Activated naive CD4-positive, alpha-beta T cell treated with anti-CD3 and anti-CD28 coated beads, Interleukin-2, amount 50 U/mL, for 16 hours (primary cell): ENCODE measurements around the gene PRR16.

Source experiments
- DNase-seq: peaks from one replicate; pipeline ENCODE4 v3.0.0-alpha.2; 2020

Gene PRR16

DNA sequence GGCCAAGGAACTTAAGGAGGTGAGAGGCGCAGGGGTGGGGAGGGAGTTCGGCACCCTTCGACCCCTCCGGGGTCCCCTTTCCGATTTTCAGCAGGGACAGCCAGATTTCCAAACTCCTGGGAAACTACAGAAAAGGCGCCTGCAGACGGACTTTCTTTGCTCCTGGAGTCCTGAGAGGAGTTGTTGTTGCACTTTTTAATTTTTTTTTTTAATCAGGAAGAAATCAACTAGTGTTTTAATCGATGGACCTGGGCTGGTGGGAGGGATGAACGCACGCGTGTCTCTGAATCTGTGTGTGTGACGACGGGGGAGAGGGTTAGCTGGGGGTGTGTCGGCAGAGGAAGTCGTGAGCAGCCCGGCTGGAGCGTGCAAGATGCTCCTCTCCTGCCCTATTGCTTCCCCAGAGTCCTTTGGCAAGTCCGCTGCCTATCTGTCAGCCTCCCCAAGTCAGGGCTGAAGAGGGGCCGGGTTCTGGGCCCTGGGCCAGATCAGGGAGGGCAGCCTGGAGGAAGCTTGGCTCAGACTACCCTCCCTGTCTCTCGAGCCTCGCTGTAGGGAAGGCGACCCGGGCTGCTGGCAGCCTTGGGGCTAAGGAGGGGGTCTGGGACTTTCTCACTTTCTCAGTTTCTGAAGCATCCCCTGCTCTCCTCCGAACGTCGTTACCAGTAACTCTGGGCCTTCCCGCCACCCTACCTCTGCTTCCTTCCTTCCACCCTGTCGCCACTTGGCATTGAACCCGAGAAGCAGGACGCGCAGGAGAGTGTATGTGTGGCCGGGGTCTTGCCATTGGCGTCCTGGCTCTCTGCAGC is 731 bp downstream of the PRR16 start:
- no peak for DNase-seq

DNA sequence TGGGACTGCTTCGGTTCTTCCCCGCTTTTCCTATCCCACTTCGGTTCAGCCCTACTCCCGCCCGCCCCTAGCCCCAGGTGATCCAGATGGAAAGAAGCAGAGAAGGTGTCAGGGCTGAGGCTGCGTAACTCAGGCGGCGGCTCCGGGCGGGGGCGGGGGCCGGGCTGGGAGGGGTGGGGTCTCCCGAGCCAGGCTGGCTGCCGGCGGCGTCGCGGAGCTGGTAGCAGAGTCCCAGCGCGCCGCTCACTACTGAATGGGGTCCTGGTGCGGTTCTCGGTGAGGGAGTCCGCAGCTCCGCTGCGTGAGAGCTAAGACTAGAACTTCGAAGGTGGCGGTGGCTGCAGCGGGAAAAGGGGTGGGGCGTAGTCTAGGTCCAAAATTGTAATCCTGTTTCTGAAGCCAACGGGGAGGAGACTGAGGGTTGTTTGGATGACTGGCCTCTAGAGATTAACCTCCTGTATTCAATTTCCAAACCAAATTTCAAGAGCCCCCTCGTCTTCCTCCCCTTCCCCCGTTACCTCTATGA is 1.4 kb downstream of the PRR16 start:
- no peak for DNase-seq

DNA sequence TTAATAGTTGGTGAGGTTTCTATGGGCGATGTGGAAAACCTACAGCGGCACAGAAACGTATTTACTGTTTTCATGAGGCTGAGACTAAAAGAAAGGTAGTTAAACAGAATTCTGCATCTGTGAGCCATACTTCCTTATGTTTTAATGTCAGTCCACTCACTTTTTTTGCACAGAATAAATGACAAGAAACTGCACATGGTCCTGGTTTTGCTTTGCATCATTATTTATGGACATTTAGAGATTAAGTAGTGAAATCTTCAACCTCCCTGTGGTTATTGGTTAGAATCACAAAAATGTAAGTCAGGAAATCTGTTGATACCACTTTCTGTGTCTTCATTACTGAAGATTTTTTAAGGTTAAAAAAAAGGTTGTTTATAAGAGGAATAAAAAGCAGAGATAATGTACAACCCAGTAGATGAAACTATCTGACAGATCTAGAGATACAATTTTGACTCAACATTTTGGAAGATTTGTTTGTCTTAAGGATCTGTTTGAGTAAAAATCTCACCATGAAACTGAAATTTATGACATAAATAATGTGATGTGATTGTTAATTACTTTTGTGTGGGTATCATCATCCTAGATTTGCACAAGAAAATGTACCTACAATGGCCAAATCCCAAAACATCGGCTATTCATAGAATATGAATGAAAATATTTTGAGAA is 2.4 kb downstream of the PRR16 start:
- DNase-seq, result no peak

DNA sequence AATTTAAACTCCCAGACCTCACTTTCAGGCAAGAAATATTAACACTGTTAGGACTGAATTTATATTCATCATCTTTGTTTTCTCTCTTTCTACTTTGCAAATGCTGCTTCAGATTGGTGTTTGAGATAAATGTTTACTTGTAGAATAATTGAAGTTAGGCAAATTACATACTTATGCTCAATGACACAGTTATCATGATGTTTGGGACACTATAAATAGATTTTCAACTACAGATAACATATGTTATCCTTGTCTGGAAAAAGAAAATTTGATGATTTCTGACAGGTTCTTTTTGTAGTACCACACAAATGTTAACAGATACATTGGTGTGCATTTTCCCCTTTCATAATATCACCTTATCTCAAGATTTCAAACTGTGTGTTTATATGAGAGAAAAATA is 7.9 kb downstream of the PRR16 start:
- no peak for DNase-seq

DNA sequence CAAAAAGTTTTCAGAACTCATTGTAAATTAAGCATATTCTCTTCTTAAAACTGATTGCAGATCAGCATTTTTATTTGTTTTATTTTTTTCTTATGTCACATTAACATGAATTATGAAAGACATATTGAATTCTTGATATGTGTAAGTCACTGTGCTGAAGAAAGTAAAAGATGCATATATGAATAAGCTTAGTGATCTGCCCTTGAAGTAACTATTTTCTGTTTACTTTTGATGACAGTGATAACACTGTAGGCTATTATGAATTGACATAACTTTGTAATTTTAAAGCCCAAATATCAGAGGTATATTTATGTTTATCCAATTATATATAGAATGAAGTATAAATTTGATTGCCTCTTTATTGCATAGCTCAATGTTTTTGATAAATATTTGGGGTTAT is 8.8 kb downstream of the PRR16 start:
- DNase-seq, result no peak

DNA sequence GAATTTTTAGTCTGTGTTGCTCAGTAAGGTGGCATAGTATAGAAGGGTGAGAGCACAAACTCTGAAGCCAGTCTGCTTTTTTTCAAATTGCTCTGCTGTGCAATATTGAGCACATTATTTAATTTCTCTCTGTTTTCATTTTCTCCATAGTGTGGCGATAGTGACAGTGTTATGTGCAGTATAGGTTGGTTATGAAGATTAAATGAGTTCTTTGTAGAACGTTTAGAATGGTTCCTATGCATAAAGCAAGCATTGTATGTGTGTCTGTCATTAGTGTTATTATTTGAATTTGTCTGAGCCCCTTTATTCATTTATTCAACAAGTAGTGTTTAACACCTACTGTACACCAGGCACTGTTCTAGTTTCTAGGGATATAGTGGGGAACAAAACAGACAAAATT is 9.2 kb downstream of the PRR16 start:
- no peak for DNase-seq

DNA sequence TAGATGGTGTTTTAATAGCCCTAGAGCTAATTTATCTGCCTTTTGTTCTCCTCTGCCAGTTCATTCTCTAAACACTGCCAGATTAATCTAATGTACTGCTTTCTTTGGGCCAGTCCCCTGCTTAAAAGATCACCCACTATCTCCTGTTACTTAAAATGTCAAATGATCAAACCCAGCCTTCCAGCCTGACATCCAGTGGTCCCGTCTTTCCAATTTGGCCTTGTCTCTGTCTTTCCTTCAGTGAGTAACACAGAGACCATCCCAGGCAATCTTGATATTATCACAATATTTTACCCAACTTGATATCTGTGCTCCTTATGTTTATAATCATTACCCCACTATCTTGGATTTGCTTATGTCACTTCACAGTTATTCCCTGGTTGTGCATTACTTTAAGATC is 12.0 kb downstream of the PRR16 start:
- DNase-seq, result no peak

DNA sequence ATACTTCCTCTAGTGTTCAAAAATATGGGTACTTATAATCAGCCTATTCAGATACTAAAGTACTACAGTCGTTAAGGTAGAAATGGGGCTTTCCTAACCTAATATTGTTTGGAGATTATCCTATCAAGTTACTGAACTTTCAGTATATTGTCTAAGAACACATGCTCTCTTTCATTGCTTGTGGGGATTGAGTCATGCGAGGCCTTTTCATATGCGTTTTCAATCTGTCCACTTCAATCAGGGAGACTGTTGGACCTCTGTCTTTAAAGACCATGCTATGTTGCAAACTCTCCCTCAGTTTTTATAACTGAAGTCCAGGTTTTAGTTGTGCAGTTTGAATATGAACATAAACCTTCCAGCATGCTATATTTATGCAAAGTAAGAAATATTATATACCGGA is 15.0 kb downstream of the PRR16 start:
- DNase-seq, result no peak

DNA sequence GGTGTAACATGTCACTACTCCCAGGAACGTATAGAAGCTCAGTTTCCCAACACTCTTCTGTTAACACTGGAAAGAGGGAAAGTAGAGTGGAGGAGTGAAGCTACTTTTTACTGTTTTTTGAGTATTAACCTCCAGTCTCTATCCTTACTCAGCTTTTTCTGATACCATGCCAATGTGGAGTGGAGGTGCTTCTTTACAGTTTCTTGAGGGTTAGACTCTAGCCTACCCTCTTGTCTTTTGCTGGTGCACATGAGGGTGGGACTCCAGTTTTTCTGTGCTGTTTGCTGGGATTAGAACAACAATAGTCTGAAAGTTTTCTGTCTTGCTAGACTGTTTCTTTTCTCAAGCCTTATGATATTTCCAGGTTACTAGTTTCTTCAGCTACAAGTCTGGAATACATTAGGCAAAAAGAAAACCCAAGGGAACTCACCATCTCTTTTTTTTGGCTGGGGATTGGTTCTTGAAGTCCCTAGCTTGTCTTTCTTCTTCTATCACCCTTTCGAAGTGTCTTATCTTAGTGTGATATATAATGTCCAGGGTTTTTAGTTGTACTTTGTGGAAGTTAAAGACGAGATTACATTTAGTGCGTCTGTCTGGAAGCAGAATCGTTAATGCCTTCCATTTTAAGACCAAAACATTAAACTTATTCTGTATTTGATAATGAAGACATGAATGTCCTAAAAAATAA is 35.9 kb downstream of the PRR16 start:
- no peak for DNase-seq

DNA sequence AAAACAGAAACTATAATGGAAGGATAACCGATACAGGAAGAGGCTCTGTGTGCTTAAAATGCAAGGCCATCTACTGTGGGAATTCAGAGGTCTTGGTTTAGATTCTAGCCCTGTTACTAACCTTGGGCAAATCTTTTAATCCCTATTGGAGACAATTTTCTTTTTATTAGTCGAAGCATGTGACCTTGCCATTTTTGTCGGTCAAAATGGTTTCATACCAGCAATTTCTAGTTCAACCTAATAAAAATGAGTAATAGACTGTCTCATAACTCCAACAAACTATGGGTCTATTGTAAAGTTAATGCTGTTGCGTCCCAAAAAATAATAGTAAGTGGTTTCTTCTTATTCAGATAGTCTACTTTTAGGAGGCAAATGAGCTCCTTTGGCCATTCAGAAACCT is 38.4 kb downstream of the PRR16 start:
- no peak for DNase-seq

DNA sequence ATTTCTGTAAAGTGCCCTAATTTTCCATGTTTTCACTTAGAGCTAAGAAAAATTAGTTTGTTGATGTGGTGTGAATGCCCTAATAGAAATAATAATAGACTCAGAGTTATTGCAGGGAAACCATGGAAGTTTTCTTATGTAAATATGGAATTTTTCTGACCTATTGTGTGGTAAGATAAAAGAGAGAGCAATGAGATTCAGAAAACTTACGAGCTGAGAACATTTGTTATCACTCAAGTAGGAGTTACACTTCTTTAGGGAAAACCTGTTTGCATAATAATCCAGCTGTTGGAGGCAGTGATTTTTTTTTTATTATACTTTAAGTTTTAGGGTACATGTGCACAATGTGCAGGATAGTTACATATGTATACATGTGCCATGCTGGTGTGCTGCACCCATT is 39.2 kb downstream of the PRR16 start:
- no peak for DNase-seq

DNA sequence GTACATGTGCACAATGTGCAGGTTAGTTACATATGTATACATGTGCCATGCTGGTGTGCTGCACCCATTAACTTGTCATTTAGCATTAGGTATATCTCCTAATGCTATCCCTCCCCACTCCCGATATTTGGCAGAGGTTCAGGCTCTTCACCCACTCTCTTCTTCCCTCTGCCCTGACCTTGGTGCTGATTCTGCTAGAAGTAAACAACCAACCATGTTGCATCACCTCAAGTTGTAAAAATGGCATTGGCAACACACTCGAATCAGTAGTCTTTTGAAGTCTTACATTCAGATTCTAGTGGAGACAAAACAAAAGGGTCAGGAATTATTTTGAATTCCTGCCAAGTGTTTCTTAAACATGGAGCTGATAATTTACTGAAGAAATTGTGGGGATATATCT is 40.0 kb downstream of the PRR16 start:
- no peak for DNase-seq

DNA sequence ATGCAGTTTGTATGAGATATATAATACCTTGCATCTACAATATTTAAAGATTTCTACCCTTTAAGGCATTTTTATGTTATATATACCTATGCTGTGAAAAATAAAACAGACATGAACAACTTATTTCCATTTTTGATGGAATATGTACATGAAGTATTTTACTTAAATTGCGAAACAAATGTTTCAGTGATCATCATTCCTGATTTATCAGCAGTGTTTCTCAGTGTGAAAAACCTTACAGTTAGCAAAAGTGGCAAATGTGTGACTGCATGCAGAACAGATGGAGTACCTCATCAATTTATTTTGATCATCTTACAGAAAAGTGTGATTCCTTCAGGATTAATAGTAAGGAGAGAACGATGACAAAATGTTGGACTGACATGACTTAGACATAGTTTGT is 43.1 kb downstream of the PRR16 start:
- DNase-seq, result no peak

DNA sequence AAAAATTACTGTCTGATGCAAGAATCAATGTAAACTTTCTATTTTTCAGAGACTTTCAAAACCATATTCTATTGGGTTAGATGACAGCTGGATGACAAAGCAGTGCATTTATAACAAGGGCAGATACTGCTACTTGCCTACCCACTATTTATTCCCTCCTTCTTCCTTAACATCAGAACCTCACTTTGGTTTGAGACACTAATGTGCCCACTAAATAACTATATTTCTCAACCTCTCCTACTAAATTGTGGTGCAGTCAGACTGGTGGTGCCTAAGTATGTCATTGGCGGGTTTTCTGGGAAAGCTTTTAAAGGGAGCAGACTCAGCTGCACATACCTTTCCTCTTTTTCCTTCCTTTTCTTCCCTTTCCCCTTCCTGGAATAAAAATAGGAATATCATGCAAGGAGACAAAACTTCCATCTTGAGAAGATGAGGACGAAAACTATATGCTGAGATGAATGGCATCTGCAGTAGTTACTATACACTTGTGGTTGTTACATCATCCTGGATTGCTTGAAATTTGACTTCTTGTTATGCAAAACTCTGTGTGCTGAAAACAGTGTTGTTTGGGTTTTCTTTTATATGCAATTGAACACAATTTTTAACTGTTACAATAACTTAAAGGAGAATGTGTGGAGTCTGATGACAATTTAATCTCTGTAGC is 43.8 kb downstream of the PRR16 start:
- no peak for DNase-seq

DNA sequence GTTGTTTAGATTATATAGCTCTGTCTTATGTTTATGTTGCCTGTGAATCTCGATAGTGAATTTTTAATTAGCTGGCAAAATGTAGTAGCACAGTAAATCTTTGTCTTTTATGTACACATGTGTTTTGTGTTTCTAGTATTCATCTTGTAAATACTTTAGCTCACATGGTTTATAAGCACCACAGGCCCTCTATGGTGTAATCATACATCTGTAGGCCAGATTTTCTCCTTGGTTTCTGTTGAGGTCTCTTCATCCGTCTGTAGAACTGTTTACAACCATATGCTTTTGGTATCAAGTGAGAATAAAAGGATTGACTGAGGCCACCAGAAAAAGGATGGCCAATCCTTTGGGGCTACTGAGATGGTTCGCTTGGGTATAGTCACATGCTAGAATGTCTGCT is 45.0 kb downstream of the PRR16 start:
- DNase-seq, result no peak

DNA sequence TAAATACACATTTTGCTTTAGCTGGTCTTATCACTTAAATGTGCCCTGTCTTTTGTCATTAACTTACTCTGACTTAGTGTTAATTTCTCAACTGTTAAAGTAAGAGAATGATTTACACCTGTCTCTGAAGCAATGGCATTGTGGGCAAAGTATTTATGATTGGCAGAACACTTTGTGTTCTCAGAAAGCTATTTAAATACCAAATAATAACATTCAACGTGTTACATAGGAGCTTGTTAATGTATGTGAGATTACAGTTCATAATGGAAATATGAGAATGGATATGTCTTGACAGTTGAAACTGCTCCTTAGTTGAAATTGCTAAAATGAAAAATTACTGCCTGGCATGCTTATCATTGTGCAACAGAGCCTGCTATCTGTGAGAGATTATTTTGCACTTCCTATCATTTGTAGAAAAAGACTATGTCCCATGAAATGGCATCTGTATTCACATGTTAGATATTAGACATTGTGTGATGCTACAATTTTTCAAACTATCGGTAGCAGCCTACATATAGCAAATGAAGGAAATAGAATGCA is 46.1 kb downstream of the PRR16 start:
- no peak for DNase-seq

DNA sequence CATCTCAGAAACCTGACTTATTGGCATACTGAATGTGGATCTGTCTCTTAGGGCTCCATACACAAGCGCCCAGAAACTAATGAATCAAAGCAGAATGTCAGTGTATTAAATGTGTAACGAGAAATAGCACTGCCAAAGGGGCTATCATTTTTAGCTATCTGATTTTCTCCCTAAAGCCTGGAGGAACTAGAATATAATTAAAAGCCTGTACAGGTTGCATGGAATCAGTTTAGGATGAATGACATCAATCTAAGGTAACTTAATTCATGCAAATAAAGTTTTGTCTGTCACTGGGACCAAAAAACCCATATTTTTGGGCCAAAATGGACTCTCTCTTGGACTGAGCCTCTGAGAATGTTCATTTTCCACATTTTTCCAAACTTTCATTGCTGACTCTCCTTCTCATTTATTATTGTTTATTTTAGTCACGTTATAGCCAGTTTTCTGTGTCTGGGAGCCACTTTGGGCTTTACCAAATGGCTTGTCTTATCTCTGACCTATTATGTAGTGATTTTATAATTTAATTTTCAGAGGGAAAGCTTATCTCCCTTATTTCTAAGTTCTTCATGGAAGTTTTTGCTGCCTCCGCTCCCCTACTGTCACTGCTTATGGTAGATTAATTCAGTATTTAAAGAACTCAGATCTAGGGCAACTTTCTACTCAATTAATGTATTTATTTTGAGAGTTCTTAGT is 47.0 kb downstream of the PRR16 start:
- no peak for DNase-seq

DNA sequence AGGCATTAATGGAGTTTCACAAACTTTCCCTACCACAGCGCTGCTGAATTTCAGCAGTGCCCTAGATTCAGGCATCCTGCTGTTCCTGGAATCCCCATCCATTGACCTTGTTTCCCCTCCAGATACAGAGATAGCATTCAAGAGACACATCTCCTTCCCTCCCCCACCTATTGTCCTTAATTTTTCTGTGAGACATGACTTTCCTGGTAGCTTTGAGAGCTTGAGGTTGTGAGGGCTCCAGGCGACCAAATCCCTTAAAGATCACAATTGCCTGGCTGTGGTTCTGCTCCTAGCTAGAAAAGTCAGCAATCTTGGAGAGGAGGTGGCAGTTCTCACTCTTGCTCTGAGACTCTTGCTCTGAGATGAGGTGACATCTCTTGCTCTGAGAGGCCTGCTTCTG is 48.0 kb downstream of the PRR16 start:
- no peak for DNase-seq

DNA sequence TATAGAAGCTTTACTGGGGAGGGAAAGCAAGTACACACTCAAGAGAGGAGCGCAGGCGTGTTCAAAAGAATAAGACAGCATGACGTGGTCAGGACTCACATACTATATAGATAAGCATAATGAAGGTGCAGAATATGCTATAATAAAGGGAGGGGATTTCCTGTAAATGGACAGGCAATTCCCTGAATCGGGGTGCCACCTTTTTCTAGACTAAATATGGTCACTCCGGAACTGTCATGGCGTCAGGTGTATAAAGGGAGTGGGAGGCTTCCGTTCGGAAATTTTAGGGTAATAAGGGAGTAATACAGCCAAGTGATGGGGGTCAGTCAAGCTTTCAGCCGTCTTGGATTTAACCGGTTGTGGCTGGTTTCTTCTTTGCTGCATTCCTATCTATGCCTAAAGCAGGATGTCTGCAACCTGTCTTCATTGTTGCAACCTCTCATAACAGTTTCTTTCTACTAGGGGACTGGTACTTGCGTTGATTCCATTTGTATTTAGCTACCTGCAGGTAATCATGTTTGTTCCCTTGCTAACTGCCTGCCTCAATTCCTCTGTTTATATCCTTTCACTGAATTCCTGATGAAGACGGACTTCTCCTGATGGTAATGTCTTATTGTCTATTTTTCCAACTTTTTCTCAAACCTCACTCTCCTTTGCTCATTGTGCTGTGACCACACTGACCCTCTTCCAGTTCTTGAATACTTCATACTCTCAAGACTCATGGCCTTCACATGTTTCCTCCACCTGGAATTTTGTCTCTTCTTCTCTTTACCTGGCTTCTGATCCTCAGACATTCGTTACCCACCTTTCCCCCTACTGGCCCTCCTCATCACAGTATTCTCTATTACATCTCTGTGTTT is 48.9 kb downstream of the PRR16 start:
- no peak for DNase-seq

DNA sequence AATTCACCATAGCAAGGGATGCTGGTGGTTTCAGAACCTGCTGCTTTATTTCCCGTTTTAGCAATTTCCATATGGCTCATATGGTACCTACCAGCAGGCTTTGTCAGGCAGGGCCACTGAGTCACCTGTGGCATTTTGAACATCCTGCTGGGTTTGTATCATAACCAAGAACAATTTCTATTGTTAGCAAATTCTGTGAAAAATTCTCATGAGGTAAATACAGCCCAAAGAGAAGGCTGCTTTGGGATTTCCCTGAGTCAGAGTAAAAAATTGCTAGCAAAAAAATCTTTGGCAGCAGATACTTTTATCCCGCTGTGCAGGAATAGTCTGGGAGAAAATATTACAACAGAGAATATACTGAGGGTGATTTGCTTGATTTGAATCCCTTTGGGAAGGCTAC is 52.7 kb downstream of the PRR16 start:
- no peak for DNase-seq

DNA sequence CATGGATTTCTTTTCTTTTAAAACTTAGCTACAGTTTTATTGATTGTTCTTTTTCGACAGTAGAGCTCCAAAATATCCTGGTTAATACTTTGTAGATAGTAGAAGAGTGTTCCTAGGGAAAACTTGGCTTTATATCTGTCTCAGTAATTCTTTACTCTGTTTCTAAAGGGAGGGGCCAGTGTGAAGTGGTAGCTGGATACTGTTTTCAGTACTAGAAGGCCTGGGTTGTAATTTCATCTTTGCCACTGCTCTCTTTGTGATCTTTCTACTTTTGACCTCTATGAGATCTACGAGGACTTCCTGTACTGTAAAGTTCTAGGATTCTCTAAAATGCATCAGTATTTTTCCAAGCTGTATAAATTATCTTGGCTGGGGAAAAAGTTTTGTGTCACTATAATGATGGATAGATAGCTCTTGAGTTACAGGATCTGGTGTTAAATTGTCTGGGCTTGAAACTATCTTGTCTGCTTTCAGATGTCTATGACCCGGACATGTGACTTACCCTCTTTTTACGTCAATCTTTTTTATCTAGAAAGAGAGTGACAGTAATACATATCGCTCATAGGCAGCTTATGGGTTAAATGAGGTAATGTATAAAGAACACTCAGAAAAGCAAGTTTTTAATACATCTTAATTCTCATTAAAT is 53.6 kb downstream of the PRR16 start:
- DNase-seq, result no peak
